GM12878 (cell line): ENCODE measurements around the gene VRK3. TPM values are rescaled to one million over a fixed set of nuclear protein-coding genes. Genes with fewer than 3 reads are reported as not detected.
A peak's percentile ranks its signal among the peaks of the same experiment; 100 is the strongest.

Experiments
- ATF7 ChIP-seq: fragments of 450-650 bp; IDR thresholded peaks from 2 replicates; pipeline ENCODE4 v1.6.1; 2016; ENCODE audit warnings: low read depth, mild to moderate bottlenecking
- CBX3 ChIP-seq: fragments of 200-600 bp; sonication (generic); IDR thresholded peaks from 2 replicates; pipeline ENCODE4 v1.6.1; 2016; ENCODE audit warnings: low read depth, borderline replicate concordance
- E2F8 ChIP-seq: fragments of 450-650 bp; IDR thresholded peaks from 2 replicates; pipeline ENCODE4 v1.6.1; 2018; ENCODE audit warnings: mild to moderate bottlenecking, low read depth, moderate library complexity; ENCODE audit not compliant: partially characterized antibody
- HCFC1 ChIP-seq: fragments of 150-350 bp; IDR thresholded peaks from 2 replicates; pipeline ENCODE4 v1.6.1; 2014; ENCODE audit warnings: low read length
- KDM1A ChIP-seq: fragments of 200-600 bp; sonication (generic); IDR thresholded peaks from 2 replicates; pipeline ENCODE4 v1.6.1; 2016; ENCODE audit warnings: borderline replicate concordance
- LARP7 ChIP-seq: fragments of 450-650 bp; IDR thresholded peaks from 2 replicates; pipeline ENCODE4 v1.6.1; 2017; ENCODE audit warnings: mild to moderate bottlenecking
- MEF2A ChIP-seq: IDR thresholded peaks from 2 replicates; pipeline ENCODE4 v1.6.1; 2011; ENCODE audit warnings: low read depth, mild to moderate bottlenecking, low read length, moderate library complexity; ENCODE audit not compliant: insufficient read depth
- NFXL1 ChIP-seq: fragments of 450-650 bp; IDR thresholded peaks from 2 replicates; pipeline ENCODE4 v1.6.1; 2017; ENCODE audit warnings: antibody characterized with exemption, mild to moderate bottlenecking, borderline replicate concordance
- NFYA ChIP-seq: IDR thresholded peaks from 2 replicates; pipeline ENCODE4 v1.6.1; 2011; ENCODE audit warnings: low read depth, mild to moderate bottlenecking, low read length, improper control_type of control experiment, borderline replicate concordance
- RAD51 ChIP-seq: fragments of 450-650 bp; IDR thresholded peaks from 2 replicates; pipeline ENCODE4 v1.6.1; 2016; ENCODE audit warnings: moderate library complexity, mild to moderate bottlenecking, inconsistent platforms
- RELA ChIP-seq: fragments of 450-650 bp; IDR thresholded peaks from 2 replicates; pipeline ENCODE4 v1.8.0; 2014; ENCODE audit warnings: borderline replicate concordance; ENCODE audit not compliant: partially characterized antibody
- RFX5 ChIP-seq: IDR thresholded peaks from 2 replicates; pipeline ENCODE4 v1.6.1; 2011; ENCODE audit warnings: low read depth, low read length, improper control_type of control experiment
- ZBTB11 ChIP-seq: fragments of 450-650 bp; formaldehyde crosslinking; IDR thresholded peaks from 2 replicates; pipeline ENCODE4 v1.5.0; 2022; ENCODE audit warnings: mild to moderate bottlenecking, missing genetic modification characterization
- polyA plus RNA-seq, 11 experiments: library from polyadenylated mRNA; depleted of rRNA in 4 of 11; unstranded in 6 of 11; stranded (reverse) in 5 of 11; fragments of >200 nt; fragmentation: Nextera tagmentation in 4 of 11; fragmentation: Illumina TruSeq in 1 of 11; extraction: Ambion mirVana in 4 of 11; extraction: Trizol in 1 of 11; gene quantifications; 1 replicate in 1 of 11; 2 replicates in 10 of 11; pipeline versions ENCODE4 v1.2.1 to v1.2.3, GENCODE V29; 2011 to 2016; ENCODE audit warnings: inconsistent platforms in 2 of 11, missing spikeins in 2 of 11, low read depth in 1 of 11
- total RNA-seq, 4 experiments: library from RNA; depleted of rRNA in 3 of 4; stranded (reverse); fragments of >200 nt in 3 of 4; fragmentation: Illumina TruSeq in 1 of 4; extraction: Trizol in 1 of 4; gene quantifications; 2 replicates each; pipeline versions ENCODE4 v1.2.1 to v1.2.3, GENCODE V29; 2013 to 2021
- TF ChIP-seq, protein P1 (sequence below): IDR thresholded peaks from 2 replicates; pipeline ENCODE4 v1.6.1; 2011; ENCODE audit warnings: low read depth, mild to moderate bottlenecking, low read length, moderate library complexity, borderline replicate concordance; ENCODE audit errors: extremely low read depth
- TF ChIP-seq, protein P2 (sequence below): fragments of 450-650 bp; formaldehyde crosslinking; IDR thresholded peaks from 2 replicates; pipeline ENCODE4 v1.4.0; 2020; ENCODE audit warnings: mild to moderate bottlenecking, moderate library complexity

The VRK3 gene
- total and polyA plus RNA-seq, 10 of the 15 experiments (the other 5 are each of a cell fraction or from before 2014, with no cell fraction given) = 17.3 to 61.9 (median 35.5) TPM

DNA sequence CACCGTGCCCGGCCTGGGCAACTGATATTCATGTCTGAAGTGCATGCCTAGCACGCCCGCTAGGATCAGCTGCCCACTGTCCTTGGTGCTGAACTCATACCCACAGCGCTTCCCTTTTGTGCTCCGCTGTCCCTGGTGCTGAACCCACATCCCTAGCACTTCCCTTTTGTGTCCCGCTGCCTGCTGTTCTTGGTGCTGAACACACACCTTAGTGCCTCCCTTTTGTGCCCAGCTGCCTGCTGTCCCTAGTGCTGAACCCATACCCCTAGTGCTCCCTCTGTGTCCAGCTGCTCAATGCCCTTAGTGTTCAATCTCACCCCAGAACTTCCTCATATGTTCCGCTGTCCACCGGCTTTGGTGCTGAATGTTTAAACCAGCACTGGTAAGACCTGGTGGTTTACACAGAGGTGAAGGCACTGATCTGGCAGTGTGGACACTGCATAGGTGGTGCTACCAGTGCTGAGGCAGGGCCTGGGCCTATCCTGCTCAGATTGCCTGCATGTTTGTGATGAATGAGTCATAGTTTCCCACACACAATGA lies 37.9 kb downstream of the VRK3 start (continued):
- TF ChIP-seq MEF2A = no peak
- TF ChIP-seq, protein P1, sequence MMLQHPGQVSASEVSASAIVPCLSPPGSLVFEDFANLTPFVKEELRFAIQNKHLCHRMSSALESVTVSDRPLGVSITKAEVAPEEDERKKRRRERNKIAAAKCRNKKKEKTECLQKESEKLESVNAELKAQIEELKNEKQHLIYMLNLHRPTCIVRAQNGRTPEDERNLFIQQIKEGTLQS = no peak
- no peak for TF ChIP-seq ATF7
- TF ChIP-seq RELA = no peak
- peak; percentile 96 for TF ChIP-seq E2F8
- TF ChIP-seq CBX3 = no peak
- TF ChIP-seq NFYA = no peak
- TF ChIP-seq RFX5 = no peak
- TF ChIP-seq HCFC1 = peak; percentile 62
- peak; percentile 83 for TF ChIP-seq LARP7
- TF ChIP-seq NFXL1 = no peak
- no peak for TF ChIP-seq RAD51
- peak; percentile 30; the same call in 1 of the 2 replicates for TF ChIP-seq ZBTB11
- TF ChIP-seq, protein P2, sequence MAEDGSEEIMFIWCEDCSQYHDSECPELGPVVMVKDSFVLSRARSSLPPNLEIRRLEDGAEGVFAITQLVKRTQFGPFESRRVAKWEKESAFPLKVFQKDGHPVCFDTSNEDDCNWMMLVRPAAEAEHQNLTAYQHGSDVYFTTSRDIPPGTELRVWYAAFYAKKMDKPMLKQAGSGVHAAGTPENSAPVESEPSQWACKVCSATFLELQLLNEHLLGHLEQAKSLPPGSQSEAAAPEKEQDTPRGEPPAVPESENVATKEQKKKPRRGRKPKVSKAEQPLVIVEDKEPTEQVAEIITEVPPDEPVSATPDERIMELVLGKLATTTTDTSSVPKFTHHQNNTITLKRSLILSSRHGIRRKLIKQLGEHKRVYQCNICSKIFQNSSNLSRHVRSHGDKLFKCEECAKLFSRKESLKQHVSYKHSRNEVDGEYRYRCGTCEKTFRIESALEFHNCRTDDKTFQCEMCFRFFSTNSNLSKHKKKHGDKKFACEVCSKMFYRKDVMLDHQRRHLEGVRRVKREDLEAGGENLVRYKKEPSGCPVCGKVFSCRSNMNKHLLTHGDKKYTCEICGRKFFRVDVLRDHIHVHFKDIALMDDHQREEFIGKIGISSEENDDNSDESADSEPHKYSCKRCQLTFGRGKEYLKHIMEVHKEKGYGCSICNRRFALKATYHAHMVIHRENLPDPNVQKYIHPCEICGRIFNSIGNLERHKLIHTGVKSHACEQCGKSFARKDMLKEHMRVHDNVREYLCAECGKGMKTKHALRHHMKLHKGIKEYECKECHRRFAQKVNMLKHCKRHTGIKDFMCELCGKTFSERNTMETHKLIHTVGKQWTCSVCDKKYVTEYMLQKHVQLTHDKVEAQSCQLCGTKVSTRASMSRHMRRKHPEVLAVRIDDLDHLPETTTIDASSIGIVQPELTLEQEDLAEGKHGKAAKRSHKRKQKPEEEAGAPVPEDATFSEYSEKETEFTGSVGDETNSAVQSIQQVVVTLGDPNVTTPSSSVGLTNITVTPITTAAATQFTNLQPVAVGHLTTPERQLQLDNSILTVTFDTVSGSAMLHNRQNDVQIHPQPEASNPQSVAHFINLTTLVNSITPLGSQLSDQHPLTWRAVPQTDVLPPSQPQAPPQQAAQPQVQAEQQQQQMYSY (CRISPR knock-in tag) = peak; percentile 87
- TF ChIP-seq KDM1A = no peak
